Tibial nerve (tissue), 4 donors: ENCODE results near the gene SNAI3. TPM values are rescaled to one million over a fixed set of nuclear protein-coding genes. Genes with fewer than 3 reads are reported as not detected.

ENCODE experiments used
- DNase-seq, 2 donors: peaks; one replicate each; pipeline ENCODE4 v3.0.0-alpha.2; 2019; ENCODE audit warnings: low spot score in 2 of 2
- H3K27ac ChIP-seq, 4 donors: fragments of 200-600 bp; sonication (generic) in 3 of 4; one replicate each; pipeline ENCODE4 v1.5.1; 2017 to 2019; ENCODE audit warnings: mild to moderate bottlenecking in 1 of 4
- H3K27me3 ChIP-seq, 2 donors: fragments of 200-600 bp; sonication (generic) in 1 of 2; one replicate each; pipeline versions ENCODE4 v1.5.1 to v1.6.0; 2017 to 2019
- H3K36me3 ChIP-seq, 3 donors: fragments of 200-600 bp; sonication (generic); one replicate each; pipeline ENCODE4 v1.5.1; 2018 to 2019
- H3K4me1 ChIP-seq, 4 donors: fragments of 200-600 bp; sonication (generic) in 3 of 4; one replicate each; pipeline ENCODE4 v1.5.1; 2017 to 2019
- H3K4me3 ChIP-seq, 4 donors: fragments of 200-600 bp; sonication (generic) in 3 of 4; one replicate each; pipeline ENCODE4 v1.5.1; 2017 to 2019; ENCODE audit warnings: mild to moderate bottlenecking in 1 of 4, moderate library complexity in 1 of 4
- H3K9me3 ChIP-seq, 4 donors: fragments of 200-600 bp; sonication (generic) in 3 of 4; one replicate each; pipeline ENCODE4 v1.5.1; 2017 to 2019
- EP300 ChIP-seq, 2 donors: sonication (generic); formaldehyde crosslinking; IDR thresholded peaks; one replicate each; pipeline ENCODE4 v1.6.1; 2017; ENCODE audit warnings: antibody characterized with exemption in 2 of 2, mild to moderate bottlenecking in 1 of 2
- POLR2A ChIP-seq, 2 donors: fragments of 450-650 bp; IDR thresholded peaks; one replicate each; pipeline ENCODE4 v1.6.1; 2017; ENCODE audit warnings: antibody characterized with exemption in 2 of 2, mild to moderate bottlenecking in 2 of 2, moderate library complexity in 2 of 2
- WGBS, 2 donors: methylation state at CpG; one replicate each; pipeline ENCODE4 v1.1.5; 2018; 5-methylcytosine and 5-hydroxymethylcytosine counted together
- total RNA-seq, 4 donors: library from RNA; depleted of rRNA; stranded (reverse); fragments of >200 nt; gene quantifications; one replicate each; pipeline ENCODE4 v1.1.0, GENCODE V29; 2016
- TF ChIP-seq, protein P1 (sequence below), 5 experiments: fragments of 200-600 bp in 3 of 5; fragments of 450-650 bp in 2 of 5; sonication (generic) in 3 of 5; IDR thresholded peaks; one replicate each; pipeline ENCODE4 v1.5.1; 2016 to 2019; ENCODE audit warnings: antibody characterized with exemption in 5 of 5, mild to moderate bottlenecking in 3 of 5, moderate library complexity in 2 of 5

SNAI3 gene
- total RNA-seq, 4 donors from 2014 or later = 0.87 to 1.2 (median 1.0) TPM

DNA sequence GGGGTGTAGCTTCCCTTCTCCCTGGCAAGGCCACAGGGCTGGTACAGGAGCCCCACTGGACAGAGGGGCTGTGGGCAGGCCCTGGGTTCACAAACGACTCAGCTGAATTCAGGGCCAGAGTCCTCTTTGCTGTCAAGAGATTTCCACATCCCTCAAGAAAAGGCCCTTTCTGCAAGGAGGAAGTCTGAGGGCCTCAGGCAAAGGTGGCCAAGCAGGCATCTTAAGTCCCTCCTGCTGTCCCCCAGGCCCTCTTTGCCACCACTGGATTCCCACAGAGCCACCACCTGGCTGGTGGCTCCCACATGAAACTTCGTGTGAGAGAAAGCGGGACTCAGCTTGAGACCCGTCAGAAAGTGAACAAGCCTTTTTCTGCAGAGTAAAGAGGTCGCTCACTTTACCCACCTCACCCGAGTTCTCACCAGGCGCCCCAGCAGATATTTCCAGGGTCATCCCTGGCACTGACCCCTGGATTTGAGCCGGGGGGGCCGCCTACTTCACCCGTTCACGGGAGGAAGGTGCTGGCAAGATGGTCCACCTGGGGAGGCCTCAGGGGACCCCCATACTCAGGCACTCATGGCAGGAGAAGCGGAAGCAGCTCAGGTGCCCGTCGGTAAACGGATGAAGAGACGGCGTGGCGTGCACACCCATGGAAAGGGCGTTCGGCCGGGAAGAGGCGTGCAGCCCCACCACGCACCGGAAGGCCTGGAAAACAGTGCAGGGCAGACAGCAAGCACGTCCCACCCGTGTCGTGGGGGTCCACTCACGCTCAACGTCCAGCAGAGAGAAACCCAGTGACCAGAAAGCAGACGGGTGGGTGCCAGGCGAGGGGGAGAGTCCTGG, 16.3 kb upstream of the SNAI3 start:
- Histone ChIP-seq H3K4me1 (peaks cover 0 to 72% (median 36%) of the 10 kb centered on the region in 4 donors), H3K27ac (peak overlapping the region in 3 of 4 donors; percentile 84 to 95 (median 89)), H3K9me3 (no peaks in the 10 kb centered on the region), H3K36me3 (peaks cover 0 to 56% (median 4%) of the 10 kb centered on the region in 3 donors), H3K27me3 (no peaks in the 10 kb centered on the region), H3K4me3 (peak overlapping the region in 2 of 4 donors; percentile 12 to 22)
- 82 to 83% methylated on average over 30 to 31 of the region's 31 CpGs for WGBS, 2 donors
- no peak for DNase-seq
- TF ChIP-seq EP300 (IDR thresholded peaks at IDR 0.05) = no peak

DNA sequence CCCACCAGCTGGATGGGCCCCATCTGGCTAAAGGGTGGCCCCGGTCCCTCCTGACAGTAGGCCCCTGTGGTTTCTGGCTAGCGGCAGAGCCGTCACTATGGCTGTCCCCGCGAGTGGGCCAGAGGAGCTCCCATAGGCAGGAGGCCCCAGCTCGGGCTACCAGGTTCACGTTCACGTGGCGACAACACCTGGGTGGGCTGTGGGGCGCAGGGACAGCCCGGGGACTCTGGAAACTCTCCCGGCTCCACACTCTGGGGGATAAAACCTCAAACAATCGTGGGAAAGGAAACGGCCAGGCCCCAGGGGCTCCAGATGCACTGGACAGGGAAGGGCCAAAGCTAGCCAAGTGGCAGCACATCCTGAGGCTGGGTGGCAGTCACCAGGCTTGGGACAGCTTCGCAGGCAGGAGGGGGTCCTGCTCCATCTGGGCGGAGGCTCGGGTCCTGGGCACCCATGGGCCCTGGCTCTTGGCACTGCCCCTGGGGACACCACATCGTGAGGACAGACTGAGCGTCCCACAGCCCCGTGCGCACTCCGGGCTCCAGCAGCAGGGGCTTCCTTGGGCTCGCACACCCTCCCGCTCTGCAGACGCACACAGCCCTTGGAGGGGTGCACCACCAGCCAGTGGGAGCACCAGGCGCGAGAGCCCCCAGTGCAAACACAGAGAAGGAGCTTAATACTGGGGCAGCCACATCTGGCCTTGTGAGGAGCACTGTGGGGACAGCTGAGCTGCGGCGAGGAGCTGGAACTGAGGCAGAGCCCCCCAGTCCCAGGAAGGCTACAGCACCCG, 15.5 kb upstream of the SNAI3 start:
- peaks cover 0 to 65% (median 9%) of the 10 kb centered on the region in 3 donors for H3K36me3 ChIP-seq
- peak overlapping the region in 3 of 4 donors; percentile 70 to 95 (median 89) for H3K27ac ChIP-seq
- no peaks in the 10 kb centered on the region for H3K27me3 ChIP-seq
- no peak for DNase-seq
- H3K4me3 ChIP-seq = peak overlapping the region in 2 of 4 donors; percentile 12 to 19
- 75 to 82% methylated on average over 24 to 25 of the region's 30 CpGs for WGBS, 2 donors
- H3K9me3 ChIP-seq = no peaks in the 10 kb centered on the region
- no peak for TF ChIP-seq POLR2A (IDR thresholded peaks at IDR 0.05)
- TF ChIP-seq EP300 (IDR thresholded peaks at IDR 0.05) = no peak
- TF ChIP-seq, protein P1, sequence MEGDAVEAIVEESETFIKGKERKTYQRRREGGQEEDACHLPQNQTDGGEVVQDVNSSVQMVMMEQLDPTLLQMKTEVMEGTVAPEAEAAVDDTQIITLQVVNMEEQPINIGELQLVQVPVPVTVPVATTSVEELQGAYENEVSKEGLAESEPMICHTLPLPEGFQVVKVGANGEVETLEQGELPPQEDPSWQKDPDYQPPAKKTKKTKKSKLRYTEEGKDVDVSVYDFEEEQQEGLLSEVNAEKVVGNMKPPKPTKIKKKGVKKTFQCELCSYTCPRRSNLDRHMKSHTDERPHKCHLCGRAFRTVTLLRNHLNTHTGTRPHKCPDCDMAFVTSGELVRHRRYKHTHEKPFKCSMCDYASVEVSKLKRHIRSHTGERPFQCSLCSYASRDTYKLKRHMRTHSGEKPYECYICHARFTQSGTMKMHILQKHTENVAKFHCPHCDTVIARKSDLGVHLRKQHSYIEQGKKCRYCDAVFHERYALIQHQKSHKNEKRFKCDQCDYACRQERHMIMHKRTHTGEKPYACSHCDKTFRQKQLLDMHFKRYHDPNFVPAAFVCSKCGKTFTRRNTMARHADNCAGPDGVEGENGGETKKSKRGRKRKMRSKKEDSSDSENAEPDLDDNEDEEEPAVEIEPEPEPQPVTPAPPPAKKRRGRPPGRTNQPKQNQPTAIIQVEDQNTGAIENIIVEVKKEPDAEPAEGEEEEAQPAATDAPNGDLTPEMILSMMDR (IDR thresholded peaks at IDR 0.05) = no peak
- peaks cover 0 to 64% (median 30%) of the 10 kb centered on the region in 4 donors for H3K4me1 ChIP-seq

DNA sequence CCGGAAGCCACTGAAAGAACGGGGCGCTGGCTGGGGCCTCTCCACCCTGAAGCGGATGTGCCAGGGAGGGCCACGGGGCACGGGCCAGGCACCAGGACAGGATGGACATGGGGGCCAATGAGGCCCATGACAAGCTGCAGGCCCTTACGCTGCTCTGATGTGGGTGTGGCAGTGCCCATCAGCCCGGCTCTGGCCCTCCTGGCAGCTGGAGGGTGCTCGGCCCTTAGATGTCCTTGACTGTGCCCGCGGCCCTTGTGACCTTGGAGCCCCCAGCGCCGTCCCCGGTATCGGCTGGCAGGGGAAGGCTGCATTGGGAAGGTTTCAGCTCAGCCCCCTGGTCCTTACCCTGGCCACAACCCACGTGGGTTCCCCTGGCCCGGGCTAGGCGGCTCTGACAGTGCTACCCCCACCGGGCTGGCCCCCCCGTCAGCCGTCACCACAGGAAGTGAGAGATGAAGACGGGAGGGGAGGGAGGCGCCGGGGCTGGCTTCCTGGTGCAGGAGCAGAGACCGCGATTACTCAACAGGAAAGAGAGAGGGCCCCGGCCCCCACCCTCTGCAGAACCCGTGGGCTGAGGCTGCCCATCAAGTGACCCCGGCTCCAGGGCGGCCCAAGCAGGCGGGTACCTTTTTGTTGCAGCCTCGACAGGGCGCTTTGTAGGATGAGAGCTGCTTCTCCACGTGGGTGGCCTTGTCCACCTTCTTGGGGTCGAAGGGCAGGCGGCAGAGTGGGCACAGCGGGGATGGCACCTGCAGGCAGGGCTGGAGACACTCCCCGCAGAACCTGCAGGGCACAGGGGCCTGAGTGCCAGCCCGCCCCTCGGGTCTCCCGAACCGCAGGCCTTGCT, 14.6 kb upstream of the SNAI3 start:
- DNase-seq = peak; percentile 74 to 81
- H3K9me3 ChIP-seq = no peaks in the 10 kb centered on the region
- H3K36me3 ChIP-seq = peaks cover 0 to 74% (median 9%) of the 10 kb centered on the region in 3 donors
- peaks cover 0 to 63% (median 29%) of the 10 kb centered on the region in 4 donors for H3K4me1 ChIP-seq
- H3K27me3 ChIP-seq = no peaks in the 10 kb centered on the region
- WGBS, 2 donors = 50 to 64% methylated on average over 23 to 40 of the region's 42 CpGs
- peak overlapping the region in 3 of 4 donors; percentile 70 to 95 (median 89) for H3K27ac ChIP-seq
- TF ChIP-seq POLR2A (IDR thresholded peaks at IDR 0.05) (peak in 1 of 2 donors; percentile 16), EP300 (IDR thresholded peaks at IDR 0.05) (peak; percentile 49 to 71)
- TF ChIP-seq, protein P1 (IDR thresholded peaks at IDR 0.05) = no peak
- H3K4me3 ChIP-seq = peak overlapping the region in 2 of 4 donors; percentile 18 to 19

DNA sequence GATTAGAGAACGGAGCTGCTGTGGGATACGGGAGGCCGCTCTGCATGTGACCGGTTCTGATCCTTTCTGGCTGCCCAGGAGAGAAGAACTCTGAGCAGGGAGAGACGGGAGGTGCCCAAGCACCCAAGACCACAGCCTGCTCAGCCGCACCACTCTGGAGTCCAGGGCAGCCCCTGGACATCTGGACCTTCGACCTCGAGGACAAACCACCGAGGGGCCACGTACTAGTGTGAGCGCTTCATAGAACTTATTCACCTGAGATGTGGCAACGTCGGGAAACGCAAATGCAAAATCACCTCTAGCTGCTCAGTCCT, 14.0 kb upstream of the SNAI3 start:
- peak overlapping the region in 2 of 4 donors; percentile 89 to 95 for H3K27ac ChIP-seq

More for the DNA sequence above, 14.0 kb upstream of the SNAI3 start:
- 76 to 87% methylated on average over 14 of the region's 14 CpGs for WGBS, 2 donors
- peaks cover 0 to 58% (median 25%) of the 10 kb centered on the region in 4 donors for H3K4me1 ChIP-seq
- H3K9me3 ChIP-seq = no peaks in the 10 kb centered on the region
- H3K36me3 ChIP-seq = peaks cover 0 to 80% (median 9%) of the 10 kb centered on the region in 3 donors
- peak overlapping the region in 2 of 4 donors; percentile 4 to 18 for H3K4me3 ChIP-seq
- no peak for TF ChIP-seq EP300 (IDR thresholded peaks at IDR 0.05)
- TF ChIP-seq POLR2A (IDR thresholded peaks at IDR 0.05) = no peak
- TF ChIP-seq, protein P1 (IDR thresholded peaks at IDR 0.05) = no peak
- no peak for DNase-seq
- H3K27me3 ChIP-seq = no peaks in the 10 kb centered on the region
